ENCODE data around the gene ADARB2.

Gene ADARB2

DNA sequence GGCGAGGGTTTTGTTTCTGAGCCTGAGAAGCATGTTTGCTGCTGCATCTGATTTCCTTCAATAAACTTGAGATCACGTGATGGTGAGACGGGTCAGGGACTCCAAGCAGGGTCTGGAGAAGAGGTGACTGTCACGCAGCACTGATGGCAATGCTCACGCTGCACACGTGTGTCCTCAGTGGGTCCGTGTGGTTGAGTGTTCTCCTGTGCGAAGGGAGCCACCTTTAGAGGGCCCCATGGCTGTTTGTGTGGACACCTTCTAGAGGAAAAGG lies 580.8 kb downstream of the ADARB2 start:
- no peak for DNase-seq

DNA sequence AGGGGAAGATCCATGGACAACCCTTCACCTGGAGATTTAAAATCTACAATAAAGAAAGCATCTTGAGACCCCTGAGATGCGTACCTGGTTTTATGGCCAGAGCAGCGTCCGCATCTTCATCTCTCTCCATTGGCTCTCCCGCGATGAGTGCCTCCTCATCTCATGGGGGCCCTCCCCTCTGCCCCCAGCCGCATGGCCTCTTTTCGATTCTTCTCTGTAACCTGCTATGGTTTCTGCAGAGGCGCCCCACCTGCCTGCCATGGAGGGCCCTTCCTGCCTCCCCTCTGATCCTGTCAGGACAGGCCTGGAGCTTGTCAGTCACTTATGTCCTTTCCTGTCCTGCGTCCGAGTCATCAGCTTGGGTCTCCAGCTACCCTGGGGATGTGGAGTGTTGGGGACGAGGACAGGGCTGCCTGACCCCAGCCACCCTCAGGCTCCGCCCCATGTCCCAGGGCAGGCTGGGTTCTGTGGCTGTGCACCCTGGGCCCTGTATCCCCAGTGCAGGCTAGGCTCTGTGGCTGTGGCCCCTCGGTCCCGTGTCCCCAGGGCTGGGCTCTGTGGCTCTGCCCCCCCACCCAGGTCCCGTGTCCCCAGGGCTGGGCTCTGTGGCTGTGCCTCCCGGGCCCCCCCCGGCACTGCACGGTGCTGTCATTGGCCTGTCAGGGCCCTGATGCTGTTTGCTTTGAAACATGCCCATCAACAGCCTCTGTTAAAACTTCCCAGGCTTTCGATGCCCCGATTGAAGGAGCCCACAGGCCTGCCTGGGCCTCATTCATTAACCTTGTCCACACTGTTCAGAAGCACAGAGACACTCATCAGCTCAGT lies 581.3 kb downstream of the ADARB2 start:
- DNase-seq: no peak

GRCh38 chr10:1154531-1155295 lies 582.6 kb downstream of the ADARB2 start:
- DNase-seq: no peak

DNA sequence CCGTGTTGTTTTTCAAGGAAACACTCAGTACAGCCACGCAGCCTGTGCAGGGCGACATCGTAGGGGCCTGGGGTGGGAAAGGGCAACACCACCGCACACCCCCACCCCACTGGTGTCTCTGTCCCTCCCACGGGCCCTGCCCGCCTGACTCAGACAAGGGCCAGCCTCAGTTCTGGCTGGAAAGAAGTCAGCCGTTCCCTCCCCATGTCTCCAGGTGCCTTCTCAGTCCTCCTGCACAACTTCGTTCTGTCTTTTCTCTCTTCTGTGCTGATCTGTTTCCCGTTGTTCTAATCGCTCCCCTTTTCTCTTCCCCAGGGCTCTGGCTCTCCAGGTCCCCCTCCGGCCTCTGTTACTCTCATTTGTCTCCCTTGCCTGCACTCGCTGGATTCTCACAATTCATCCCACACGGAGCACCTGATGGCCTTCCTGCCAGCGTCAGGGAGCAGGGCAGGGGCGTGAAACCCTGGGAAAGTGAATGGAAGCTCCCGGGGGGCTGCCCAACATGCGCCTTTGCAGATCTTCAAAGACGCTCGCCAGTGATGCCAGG lies 583.4 kb downstream of the ADARB2 start:
- no peak for DNase-seq

DNA sequence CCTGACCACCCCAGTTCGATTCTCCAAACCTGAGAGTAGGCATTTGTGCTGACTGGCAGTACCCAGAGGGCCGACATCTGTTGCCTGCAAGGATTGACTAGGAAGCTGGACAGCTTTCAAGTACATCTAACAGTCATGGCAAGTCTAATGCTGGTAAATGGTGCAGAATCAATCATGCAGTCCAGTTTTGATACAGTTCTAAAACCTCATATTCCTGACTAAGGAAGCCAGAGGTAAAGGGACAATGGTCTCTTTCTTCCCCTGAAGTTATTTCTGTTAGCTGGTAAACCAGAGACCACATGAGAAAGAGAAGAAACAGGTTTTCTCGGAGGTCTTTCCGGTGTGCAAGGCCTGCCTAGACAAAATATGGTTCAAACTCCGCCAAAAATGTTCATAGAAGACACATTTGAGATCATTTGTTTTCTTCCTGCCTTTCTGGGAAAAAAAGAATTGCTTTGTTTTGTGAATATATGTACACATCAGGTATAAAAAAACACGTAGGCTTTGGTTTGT lies 584.0 kb downstream of the ADARB2 start:
- DNase-seq: no peak

- no peak for DNase-seq
These were observed 584.7 kb downstream of the ADARB2 start for GRCh38 chr10:1152386-1153250.

DNA sequence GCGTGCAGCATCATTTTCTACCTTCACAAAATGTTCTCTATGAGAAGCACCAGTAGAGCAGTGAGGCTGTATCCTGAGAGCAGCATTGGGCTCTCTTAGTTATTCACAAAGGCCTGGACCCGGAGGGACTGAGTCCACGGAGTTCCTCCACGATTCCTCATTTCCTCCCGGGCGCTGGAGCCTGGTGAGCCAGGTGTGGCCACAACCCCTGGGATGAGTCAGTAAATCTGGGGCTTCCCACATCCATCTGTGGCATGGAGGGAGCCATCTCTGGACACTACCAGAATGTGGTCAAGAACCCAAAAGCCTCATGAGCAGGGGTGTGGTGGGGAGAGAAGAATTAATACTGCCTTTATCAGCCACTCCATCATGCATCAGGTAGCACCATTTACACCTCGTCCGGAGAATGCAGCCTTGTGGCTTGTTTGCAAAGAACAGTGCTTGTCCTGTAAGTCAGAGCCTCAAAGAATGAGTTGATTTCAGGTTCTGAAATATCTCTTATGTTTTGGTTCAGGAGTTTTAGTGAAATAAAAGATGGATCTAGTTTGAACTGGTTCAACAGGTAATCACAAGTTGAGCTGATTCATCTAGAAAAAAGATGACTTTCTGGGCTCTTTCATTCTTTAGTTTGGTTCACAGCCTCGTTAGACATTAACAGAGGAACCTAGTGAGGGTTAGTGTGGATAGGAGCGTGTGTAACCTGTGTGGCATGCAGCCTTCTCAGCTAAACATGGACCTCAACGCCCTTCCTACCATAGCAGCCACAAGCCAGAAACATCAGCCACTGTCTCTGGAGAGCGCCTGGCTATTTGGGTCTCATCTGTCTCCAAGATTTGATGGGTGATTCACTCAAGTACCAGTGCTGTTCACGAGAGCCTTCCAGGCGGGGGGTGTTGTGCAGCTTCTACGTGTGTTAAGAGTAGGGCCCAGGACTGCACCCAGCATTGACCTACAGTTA lies 586.0 kb downstream of the ADARB2 start:
- no peak for DNase-seq

GRCh38 chr10:1150638-1150955 lies 586.7 kb downstream of the ADARB2 start:
- no peak for DNase-seq

- DNase-seq: no peak
These were observed 587.3 kb downstream of the ADARB2 start for GRCh38 chr10:1149793-1150637.

GRCh38 chr10:1148855-1149605 lies 588.3 kb downstream of the ADARB2 start:
- no peak for DNase-seq

GRCh38 chr10:1147810-1148209 lies 589.5 kb downstream of the ADARB2 start:
- no peak for DNase-seq

- no peak for DNase-seq
These were observed 594.7 kb downstream of the ADARB2 start for GRCh38 chr10:1142596-1142995.

DNA sequence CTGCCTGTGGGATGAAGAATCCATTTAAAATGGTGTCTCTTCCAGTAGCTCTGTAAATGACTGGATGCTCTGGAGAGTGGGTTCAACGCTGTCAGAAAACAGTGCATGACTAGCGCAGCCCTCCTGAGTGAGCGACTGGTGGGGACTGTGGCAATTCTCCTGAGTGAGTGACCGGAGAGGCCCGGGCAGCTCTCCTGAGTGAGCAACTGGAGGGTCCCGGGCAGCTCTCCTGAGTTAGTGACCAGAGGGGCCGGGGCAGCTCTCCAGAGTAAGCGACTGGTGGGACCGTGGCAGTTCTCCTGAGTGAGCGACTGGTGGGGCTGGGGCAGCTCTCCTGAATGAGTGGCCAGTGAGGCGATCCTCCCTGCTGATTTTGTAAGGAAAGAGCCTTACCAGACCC lies 595.6 kb downstream of the ADARB2 start:
- DNase-seq: no peak

- no peak for DNase-seq
These were observed 596.1 kb downstream of the ADARB2 start for GRCh38 chr10:1141261-1141660.

- DNase-seq: no peak
These were observed 598.8 kb downstream of the ADARB2 start for GRCh38 chr10:1138529-1138928.

- no peak for DNase-seq
These were observed 599.7 kb downstream of the ADARB2 start for GRCh38 chr10:1137499-1138163.

GRCh38 chr10:1136268-1136667 lies 601.1 kb downstream of the ADARB2 start:
- no peak for DNase-seq

DNA sequence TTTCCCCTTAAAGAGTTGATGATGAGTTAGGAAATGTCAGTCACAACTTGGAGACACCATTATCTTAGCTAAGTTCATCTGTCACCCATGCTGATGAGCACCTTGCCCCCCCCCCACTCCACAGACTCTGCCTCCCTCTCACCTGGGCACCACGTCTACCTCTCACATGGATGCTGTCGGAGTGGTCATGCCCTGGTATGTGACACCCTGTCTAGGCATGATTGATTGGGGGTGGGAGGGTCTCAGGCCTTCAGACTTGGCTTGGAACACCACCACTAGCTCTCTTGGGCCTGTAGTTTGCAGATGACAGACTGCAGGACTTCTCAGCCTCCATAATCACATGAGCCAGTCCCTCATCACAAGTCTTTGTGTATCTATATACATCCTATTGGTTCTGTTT lies 603.2 kb downstream of the ADARB2 start:
- DNase-seq: no peak

- DNase-seq: no peak
These were observed 603.8 kb downstream of the ADARB2 start for GRCh38 chr10:1133495-1134045.

Measured in GDM1 (cell line).